K562 (cell line): ENCODE measurements around the gene ARHGAP23.
A peak's percentile ranks its signal among the peaks of the same experiment; 100 is the strongest.
"Not testable (repeated sequence)": the region's sequence is repeated elsewhere in the genome, so short reads cannot be mapped to it uniquely, and the experiment has no call there.

Source experiments
- ESRRA ChIP-seq: fragments of 450-650 bp; IDR thresholded peaks from 2 replicates; pipeline ENCODE4 v1.6.1; 2014; ENCODE audit warnings: low read depth, mild to moderate bottlenecking, moderate library complexity, borderline replicate concordance
- FIP1L1 ChIP-seq: fragments of 200-400 bp; formaldehyde crosslinking; IDR thresholded peaks from 2 replicates; pipeline ENCODE4 v1.6.1; 2018; ENCODE audit warnings: mild to moderate bottlenecking, low read depth, low read length; ENCODE audit not compliant: poor library complexity, severe bottlenecking
- RAD21 ChIP-seq, 2 experiments: fragments of 250-450 bp in 1 of 2; fragments of 450-650 bp in 1 of 2; sonication (Bioruptor Pico) in 1 of 2; formaldehyde crosslinking in 1 of 2; IDR thresholded peaks in 1 of 2; conservative IDR thresholded peaks in 1 of 2; 2 replicates each; pipeline versions ENCODE4 v1.4.0 to v1.8.0; 2020 to 2022; ENCODE audit warnings: mild to moderate bottlenecking in 2 of 2, moderate library complexity in 1 of 2
- SAP30 ChIP-seq: fragments of 200-600 bp; sonication (generic); IDR thresholded peaks from 2 replicates; pipeline ENCODE4 v1.6.1; 2012; ENCODE audit warnings: borderline replicate concordance, low read depth, mild to moderate bottlenecking, moderate library complexity, low read length, control low read depth, inconsistent platforms; ENCODE audit not compliant: insufficient read depth, poor library complexity, severe bottlenecking
- SIN3A ChIP-seq, 2 experiments: fragments of 150-350 bp in 1 of 2; IDR thresholded peaks; 2 replicates each; pipeline ENCODE4 v1.6.1; 2011 to 2016; ENCODE audit warnings: borderline replicate concordance in 2 of 2, low read depth in 2 of 2, low read length in 2 of 2, mild to moderate bottlenecking in 2 of 2, moderate library complexity in 2 of 2; ENCODE audit not compliant: control insufficient read depth in 1 of 2

DNA sequence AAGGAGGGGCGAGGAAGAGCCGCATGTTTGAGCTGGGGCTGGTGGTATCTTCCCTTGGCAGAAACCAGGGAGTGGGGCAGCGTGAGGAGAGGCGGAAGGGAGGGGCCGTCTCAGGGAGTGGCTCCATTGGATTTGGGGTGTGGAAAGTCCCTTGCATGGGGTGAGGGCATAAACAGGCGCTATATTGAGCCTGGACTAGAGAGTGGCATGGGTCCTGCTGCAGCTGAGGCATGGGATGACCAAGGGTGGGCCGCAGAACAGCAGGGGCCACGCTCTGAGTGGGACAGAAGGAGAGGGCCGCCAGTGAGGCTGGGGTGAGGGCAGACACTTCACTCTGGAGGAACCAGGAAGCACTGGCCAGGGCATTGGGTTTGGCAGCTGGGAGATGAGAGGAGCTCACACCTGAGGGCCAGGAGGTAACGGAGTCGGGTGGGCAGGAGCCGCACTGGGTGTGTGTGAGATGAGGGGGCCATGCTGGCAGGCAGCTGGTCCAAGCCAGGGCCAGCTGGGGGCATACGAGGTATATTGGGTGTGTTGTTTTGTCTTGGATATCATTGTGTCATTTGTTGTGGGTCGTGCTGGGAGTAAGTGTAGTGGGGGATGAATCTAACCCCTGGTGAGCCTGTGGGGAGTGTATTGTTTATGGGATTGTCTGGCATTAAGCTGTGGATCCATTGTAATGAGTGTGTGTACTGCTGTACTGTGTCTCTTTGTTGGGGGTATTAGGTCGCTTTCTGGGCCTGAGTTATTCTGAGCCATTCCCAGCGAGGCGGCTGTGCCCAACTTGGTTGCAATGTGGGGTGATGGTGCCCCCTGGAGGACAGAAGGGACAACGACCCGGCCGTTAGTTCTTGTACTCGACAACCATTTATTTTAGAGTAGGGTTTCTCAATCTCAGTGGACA, 56.2 kb downstream of the ARHGAP23 start:
- not testable (repeated sequence) for TF ChIP-seq SIN3A (IDR thresholded peaks at IDR 0.05; ENCODE audit: borderline replicate concordance in 2 of 2, control insufficient read depth in 1 of 2, low read depth in 2 of 2, low read length in 2 of 2); FIP1L1; ESRRA; SAP30
- TF ChIP-seq RAD21 (CRISPR knock-in tag; conservative IDR thresholded peaks at IDR 0.05 in 1 of 2, IDR thresholded peaks at IDR 0.05 in 1 of 2) = peak; percentile 69 to 89
